LNCAP (cell line): Measurements from ENCODE around the gene PDK2.

Source experiments
- CTCF ChIP-seq: fragments of 450-650 bp; IDR thresholded peaks from 2 replicates; pipeline ENCODE4 v1.5.1; 2017; ENCODE audit warnings: mild to moderate bottlenecking

The PDK2 gene

GRCh38 chr17:50149417-50150353 is 54.5 kb downstream of the PDK2 start:
- TF ChIP-seq CTCF: peak; percentile 20; the same call in 1 of the 2 replicates

GRCh38 chr17:50150354-50151040 is 55.3 kb downstream of the PDK2 start, which contains the start of gene PPP1R9B:
TSS of gene PPP1R9B (minus strand) at chr17:50150677. CDS start at chr17:50150513, 164 bp downstream.
- TF ChIP-seq CTCF: no peak

GRCh38 chr17:50151041-50151936 is 56.1 kb downstream of the PDK2 start:
- TF ChIP-seq CTCF: no peak; the same call in 1 of the 2 replicates

- no peak for TF ChIP-seq CTCF
Observed at GRCh38 chr17:50151937-50152547, 56.9 kb downstream of the PDK2 start.

- TF ChIP-seq CTCF: no peak
Observed at GRCh38 chr17:50152736-50153135, 57.6 kb downstream of the PDK2 start.

- no peak for TF ChIP-seq CTCF
Observed at GRCh38 chr17:50153650-50154575, 58.8 kb downstream of the PDK2 start.
